Stomach smooth muscle (tissue), 2 donors: ENCODE data around the gene ZNF829.
A peak's percentile ranks its signal among the peaks of the same experiment; 100 is the strongest.

Source experiments
- H3K27ac ChIP-seq: one replicate; pipeline ENCODE4 v1.7.0; 2013; ENCODE audit warnings: mild to moderate bottlenecking, low read length, inconsistent platforms
- H3K27me3 ChIP-seq, 2 donors: one replicate each; pipeline ENCODE4 v1.7.0; 2013; ENCODE audit warnings: low read length in 2 of 2; ENCODE audit not compliant: insufficient read depth in 2 of 2, control insufficient read depth in 1 of 2
- H3K36me3 ChIP-seq, 2 donors: one replicate each; pipeline ENCODE4 v1.7.0; 2013; ENCODE audit warnings: low read length in 2 of 2; ENCODE audit not compliant: control insufficient read depth in 2 of 2, insufficient read depth in 2 of 2
- H3K4me1 ChIP-seq: one replicate; pipeline ENCODE4 v1.7.0; 2013; ENCODE audit warnings: low read length; ENCODE audit not compliant: control insufficient read depth, insufficient read depth
- H3K4me3 ChIP-seq, 2 donors: one replicate each; pipeline ENCODE4 v1.7.0; 2013; ENCODE audit warnings: low read length in 2 of 2
- H3K9ac ChIP-seq, 2 donors: one replicate each; pipeline ENCODE4 v1.7.0; 2013; ENCODE audit warnings: low read length in 2 of 2, mild to moderate bottlenecking in 1 of 2
- H3K9me3 ChIP-seq, 2 donors: one replicate each; pipeline ENCODE4 v1.7.0; 2013; ENCODE audit warnings: low read length in 2 of 2; ENCODE audit not compliant: control insufficient read depth in 2 of 2
- donor health status: healthy.
- donor health status: Pancreatic carcinoma.

The ZNF829 gene

DNA sequence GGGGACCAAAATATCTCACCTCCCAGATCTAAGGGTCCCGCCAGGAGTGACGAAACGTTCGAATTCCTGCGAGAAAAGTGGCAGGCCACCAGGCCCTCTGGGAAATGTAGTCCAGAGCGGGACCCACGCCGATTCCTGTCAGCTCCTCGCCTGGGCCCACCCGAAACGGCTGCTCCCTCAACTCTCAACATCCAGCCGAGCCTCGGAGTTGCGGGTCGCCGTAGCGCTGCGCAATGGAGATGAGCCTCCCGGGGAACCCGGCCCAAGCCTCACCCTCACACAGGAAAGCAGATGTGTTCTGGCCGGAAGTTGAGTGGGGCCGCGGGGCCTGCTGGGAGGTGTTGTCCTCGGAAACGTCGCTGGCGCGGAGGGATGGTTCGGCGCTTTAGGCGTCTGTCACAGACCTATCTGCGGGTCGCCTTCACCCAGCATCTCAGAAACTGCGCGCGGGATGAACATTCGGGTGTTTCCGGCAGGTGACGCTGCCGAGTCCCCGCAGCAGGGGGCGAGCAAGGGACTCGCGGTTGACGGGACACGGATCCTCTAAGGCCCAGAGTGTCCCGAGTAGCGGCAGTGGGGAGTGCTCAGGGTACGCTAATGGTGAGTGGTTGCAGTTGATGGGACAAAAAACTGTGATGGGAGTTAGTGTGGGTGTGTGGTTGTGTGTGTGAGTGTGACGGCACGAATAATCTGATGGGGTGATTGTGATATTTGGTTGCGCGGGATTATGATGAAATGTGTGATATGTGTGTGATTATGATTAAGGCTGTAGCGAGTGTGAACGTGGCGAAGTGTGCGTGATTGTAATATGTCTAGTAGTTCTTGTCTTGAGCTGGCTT lies at the start of gene ZNF829, which contains the start of gene ZNF568:
TSS of gene ZNF829 (minus strand) at position 300 of the 839 bp plus-strand sequence. CDS start 1,124 bp downstream, outside the sequence.
TSS of gene ZNF568 (plus strand) at position 341 of the 839 bp plus-strand sequence. CDS start 6,439 bp downstream, outside the sequence.
- Histone ChIP-seq H3K27me3 (no peaks in the 10 kb centered on the region), H3K9me3 (peaks cover 0 to 3% of the 10 kb centered on the region in 2 donors), H3K9ac (peak within 1 kb of the TSS; percentile 94 to 95), H3K4me1 (peaks cover 10% of the 10 kb centered on the region), H3K27ac (peak within 1 kb of the TSS; percentile 92), H3K36me3 (peaks cover 10 to 18% of the 10 kb centered on the region in 2 donors), H3K4me3 (peak within 1 kb of the TSS; percentile 95 to 96)

GRCh38 chr19:36963280-36963679 lies 47.2 kb upstream of the ZNF829 start:
- Histone ChIP-seq H3K9ac (no peak overlapping the region), H3K4me1 (no peaks in the 10 kb centered on the region), H3K27ac (no peak overlapping the region), H3K4me3 (no peak overlapping the region), H3K9me3 (peaks cover 2 to 4% of the 10 kb centered on the region in 2 donors), H3K36me3 (no peaks in the 10 kb centered on the region), H3K27me3 (no peaks in the 10 kb centered on the region)

GRCh38 chr19:36962346-36962745 lies 46.3 kb upstream of the ZNF829 start:
- no peaks in the 10 kb centered on the region for H3K36me3 ChIP-seq
- H3K9ac ChIP-seq = no peak overlapping the region
- H3K27me3 ChIP-seq = no peaks in the 10 kb centered on the region
- H3K4me3 ChIP-seq = no peak overlapping the region
- peaks cover 2 to 4% of the 10 kb centered on the region in 2 donors for H3K9me3 ChIP-seq
- H3K4me1 ChIP-seq = no peaks in the 10 kb centered on the region
- H3K27ac ChIP-seq = no peak overlapping the region

- peaks cover 35 to 37% of the 10 kb centered on the region in 2 donors for H3K36me3 ChIP-seq
- H3K9me3 ChIP-seq = peaks cover 12 to 18% of the 10 kb centered on the region in 2 donors
- H3K4me1 ChIP-seq = no peaks in the 10 kb centered on the region
- H3K4me3 ChIP-seq = no peak overlapping the region
- H3K27ac ChIP-seq = no peak overlapping the region
- no peaks in the 10 kb centered on the region for H3K27me3 ChIP-seq
- H3K9ac ChIP-seq = no peak overlapping the region
Observed at GRCh38 chr19:36950335-36951119, 34.4 kb upstream of the ZNF829 start.

- Histone ChIP-seq H3K9ac (no peak overlapping the region), H3K27me3 (no peaks in the 10 kb centered on the region), H3K4me1 (no peaks in the 10 kb centered on the region), H3K36me3 (peaks cover 29 to 39% of the 10 kb centered on the region in 2 donors), H3K9me3 (no peaks in the 10 kb centered on the region), H3K27ac (no peak overlapping the region), H3K4me3 (no peak overlapping the region)
Observed at GRCh38 chr19:36939153-36939552, 23.1 kb upstream of the ZNF829 start.

DNA sequence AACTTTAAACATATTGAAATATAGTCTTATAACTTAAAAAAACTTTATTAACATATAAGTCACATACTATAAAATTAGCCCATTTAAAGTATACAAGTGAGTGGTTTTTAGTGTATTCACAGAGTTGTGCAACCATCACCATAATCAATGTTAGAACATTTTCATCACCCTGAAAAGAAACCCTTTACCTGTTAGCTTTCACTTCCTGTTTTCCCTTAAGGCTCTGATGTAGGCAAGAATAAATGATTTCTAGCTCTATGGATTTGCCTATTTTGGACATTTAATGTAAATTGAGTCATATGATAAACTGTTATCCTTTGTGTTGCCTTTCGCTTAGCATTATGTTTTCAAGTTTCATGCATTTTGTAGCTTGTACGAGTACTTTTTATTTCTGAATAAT lies 15.6 kb upstream of the ZNF829 start:
- Histone ChIP-seq H3K9me3 (no peaks in the 10 kb centered on the region), H3K27me3 (no peaks in the 10 kb centered on the region), H3K4me3 (no peak overlapping the region), H3K4me1 (no peaks in the 10 kb centered on the region), H3K9ac (no peak overlapping the region), H3K36me3 (peaks cover 7 to 10% of the 10 kb centered on the region in 2 donors), H3K27ac (no peak overlapping the region)

GRCh38 chr19:36918090-36918489 lies 2.0 kb upstream of the ZNF829 start:
- peaks cover 20 to 23% of the 10 kb centered on the region in 2 donors for H3K36me3 ChIP-seq
- H3K27ac ChIP-seq = no peak overlapping the region
- no peaks in the 10 kb centered on the region for H3K27me3 ChIP-seq
- no peak overlapping the region for H3K4me3 ChIP-seq
- H3K4me1 ChIP-seq = peaks cover 10% of the 10 kb centered on the region
- H3K9me3 ChIP-seq = no peaks in the 10 kb centered on the region
- no peak overlapping the region for H3K9ac ChIP-seq

DNA sequence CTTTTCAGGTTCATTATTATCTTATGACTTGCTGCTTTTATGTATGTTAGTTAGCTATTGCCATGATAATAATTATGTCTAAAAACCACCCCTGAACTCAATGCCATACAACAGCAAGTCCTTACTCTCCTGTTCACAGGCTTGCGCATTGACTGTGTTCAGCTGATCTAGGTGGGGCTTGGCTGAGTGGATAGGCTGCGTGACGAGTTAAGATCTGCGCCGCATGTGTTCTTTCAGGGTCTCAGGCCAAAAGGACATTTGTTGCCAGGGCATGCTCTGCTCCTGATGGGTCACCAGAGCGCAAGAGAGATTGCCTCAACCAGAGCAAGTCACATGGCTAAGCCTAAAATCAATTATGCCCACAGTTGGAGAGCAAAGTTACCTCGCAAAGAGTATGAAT lies 900 bp upstream of the ZNF829 start:
- Histone ChIP-seq H3K4me1 (peaks cover 10% of the 10 kb centered on the region), H3K4me3 (peak overlapping the region; percentile 95 to 96), H3K9ac (peak overlapping the region; percentile 94 to 95), H3K27me3 (no peaks in the 10 kb centered on the region), H3K9me3 (no peaks in the 10 kb centered on the region), H3K36me3 (peaks cover 13 to 17% of the 10 kb centered on the region in 2 donors), H3K27ac (peak overlapping the region; percentile 92)

GRCh38 chr19:36898422-36898821 lies 17.7 kb downstream of the ZNF829 start:
- H3K4me1 ChIP-seq = no peaks in the 10 kb centered on the region
- H3K27me3 ChIP-seq = no peaks in the 10 kb centered on the region
- H3K4me3 ChIP-seq = peak overlapping the region in 1 of 2 donors; percentile 3

GRCh38 chr19:36894849-36895383 lies 21.2 kb downstream of the ZNF829 start:
- H3K4me1 ChIP-seq = no peaks in the 10 kb centered on the region
- peak overlapping the region; percentile 16 to 56 for H3K4me3 ChIP-seq
- no peak overlapping the region for H3K9ac ChIP-seq
- H3K36me3 ChIP-seq = peaks cover 45 to 68% of the 10 kb centered on the region in 2 donors
- H3K27me3 ChIP-seq = no peaks in the 10 kb centered on the region
- no peak overlapping the region for H3K27ac ChIP-seq
- peaks cover 54 to 68% of the 10 kb centered on the region in 2 donors for H3K9me3 ChIP-seq

More at GRCh38 chr19:36898422-36898821, 17.7 kb downstream of the ZNF829 start:
- no peak overlapping the region for H3K27ac ChIP-seq
- no peak overlapping the region for H3K9ac ChIP-seq
- H3K36me3 ChIP-seq = peaks cover 37 to 45% of the 10 kb centered on the region in 2 donors
- peaks cover 36 to 45% of the 10 kb centered on the region in 2 donors for H3K9me3 ChIP-seq
